Inflammatory macrophage treated with lipopolysaccharide for 1 hour (primary cell): ENCODE results near the gene YY1.
A peak's percentile ranks its signal among the peaks of the same experiment; 100 is the strongest.

Experiments
- DNase-seq, 2 donors: peaks; one replicate each; pipeline ENCODE4 v3.0.0-alpha.2; 2020 to 2022

YY1 gene

DNA sequence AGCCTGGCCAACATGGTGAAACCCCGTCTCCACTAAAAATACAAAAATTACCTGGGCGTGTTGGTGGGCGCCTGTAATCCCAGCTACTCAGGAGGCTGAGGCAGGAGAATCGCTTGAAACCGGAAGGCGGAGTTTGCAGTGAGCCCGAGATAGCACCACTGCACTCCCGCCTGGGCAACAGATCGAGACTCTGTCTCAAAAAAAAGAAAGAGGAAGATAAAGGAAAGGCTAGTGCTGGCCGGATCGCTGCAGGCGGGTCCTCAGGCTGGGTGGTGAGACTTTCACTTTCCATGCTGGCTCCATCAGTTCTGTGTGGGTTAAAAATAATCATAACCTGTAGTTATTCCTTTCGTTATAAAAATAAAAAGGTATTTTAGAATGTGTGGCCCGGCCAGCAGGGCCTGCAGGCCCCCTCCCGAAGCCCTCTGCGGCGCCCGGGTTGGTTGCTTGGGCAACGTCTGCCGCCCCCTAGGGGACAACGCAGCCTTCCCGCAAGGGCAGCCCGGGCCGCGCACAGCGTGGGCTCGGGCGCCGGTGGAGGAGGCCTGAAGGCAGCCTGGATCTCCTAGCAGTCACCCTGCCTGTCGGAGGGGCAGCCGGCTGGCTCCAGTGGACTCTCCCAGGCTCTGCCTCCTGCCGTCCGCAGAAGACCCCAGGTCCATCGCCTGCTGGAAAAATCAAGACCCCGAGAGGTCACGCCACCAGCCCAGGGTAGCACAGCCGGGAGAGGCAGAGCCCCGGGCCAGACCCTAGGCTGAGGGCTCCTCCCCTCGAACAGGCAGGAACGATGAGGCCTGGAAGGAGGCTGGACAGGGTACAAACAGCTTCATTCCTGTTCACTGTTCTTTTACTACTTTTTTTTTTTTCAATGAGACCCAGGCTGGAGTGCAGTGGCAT, 79.2 kb downstream of the YY1 start:
- DNase-seq: peak; percentile 35 to 71

- no peak for DNase-seq
Observed at GRCh38 chr14:100320157-100320856, 81.4 kb downstream of the YY1 start.

GRCh38 chr14:100321473-100322137, 82.7 kb downstream of the YY1 start:
- no peak for DNase-seq

DNA sequence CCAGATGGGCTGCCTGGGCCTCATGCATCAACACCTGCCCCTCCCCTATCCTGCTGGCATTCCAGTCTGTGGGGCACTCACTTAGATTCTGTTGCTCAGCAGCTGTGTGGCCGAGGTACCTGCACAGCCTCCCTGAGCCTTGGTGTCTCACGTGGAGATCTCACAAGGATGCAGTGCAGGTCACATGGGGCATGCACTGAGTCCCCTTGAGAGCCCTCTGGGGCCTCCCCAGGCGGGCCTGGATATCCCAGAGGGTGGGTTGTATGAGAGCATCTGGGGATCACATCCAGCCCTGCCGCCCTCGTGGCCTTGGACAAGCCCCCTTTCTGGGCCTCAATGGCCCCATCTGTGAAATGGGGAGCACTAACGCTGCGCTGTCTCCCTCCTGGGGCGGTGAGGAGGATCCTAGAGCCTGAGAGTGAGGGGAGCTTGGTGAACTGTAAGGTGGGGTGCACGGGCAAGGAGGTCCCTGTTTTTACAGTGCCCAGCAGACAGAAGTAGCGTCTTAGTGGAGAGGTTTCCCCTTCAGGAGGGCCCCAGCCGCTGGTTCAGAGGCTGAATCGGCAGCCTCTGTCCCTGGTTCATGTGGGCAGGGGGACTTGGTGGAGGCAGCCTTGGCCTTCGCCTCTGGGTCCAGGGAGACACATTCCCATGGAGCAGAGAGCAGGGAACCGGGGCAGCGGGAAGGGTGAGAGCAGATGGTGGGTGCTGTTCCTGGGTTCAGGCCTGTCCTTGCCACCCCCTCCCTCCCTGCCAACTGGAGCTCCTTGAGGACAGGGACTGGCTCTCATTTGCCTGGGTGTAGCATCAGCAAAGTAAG, 83.4 kb downstream of the YY1 start:
- no peak for DNase-seq

- no peak for DNase-seq
Observed at GRCh38 chr14:100323121-100323941, 84.4 kb downstream of the YY1 start, which contains the start of gene SLC25A47. TSS of gene SLC25A47 (plus strand) at chr14:100323339. CDS start at chr14:100323415, 76 bp downstream.

GRCh38 chr14:100323942-100324307, 85.0 kb downstream of the YY1 start:
- no peak for DNase-seq

GRCh38 chr14:100325231-100325632, 86.3 kb downstream of the YY1 start:
- peak in 1 of 2 donors; percentile 39 for DNase-seq

DNA sequence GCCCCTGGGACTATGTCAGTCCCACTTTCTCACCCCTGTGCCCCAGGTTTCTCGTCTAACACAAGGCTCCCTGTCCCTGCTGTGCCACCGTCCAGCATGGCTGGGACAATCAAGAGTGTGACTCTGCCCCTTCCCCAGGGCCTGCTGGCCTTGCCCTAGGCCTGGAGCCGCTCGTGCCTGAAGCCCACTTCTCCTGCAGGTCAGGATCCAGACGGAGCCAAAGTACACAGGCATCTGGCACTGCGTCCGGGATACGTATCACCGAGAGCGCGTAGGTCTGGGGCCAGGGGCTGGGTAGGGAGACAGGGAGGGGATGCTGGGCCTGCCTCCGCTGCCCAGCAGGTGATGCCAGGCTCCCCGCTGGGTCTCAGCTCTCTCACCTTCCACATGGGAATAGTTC, 87.0 kb downstream of the YY1 start:
- DNase-seq: no peak

- DNase-seq: no peak
Observed at GRCh38 chr14:100327128-100327527, 88.2 kb downstream of the YY1 start.

DNA sequence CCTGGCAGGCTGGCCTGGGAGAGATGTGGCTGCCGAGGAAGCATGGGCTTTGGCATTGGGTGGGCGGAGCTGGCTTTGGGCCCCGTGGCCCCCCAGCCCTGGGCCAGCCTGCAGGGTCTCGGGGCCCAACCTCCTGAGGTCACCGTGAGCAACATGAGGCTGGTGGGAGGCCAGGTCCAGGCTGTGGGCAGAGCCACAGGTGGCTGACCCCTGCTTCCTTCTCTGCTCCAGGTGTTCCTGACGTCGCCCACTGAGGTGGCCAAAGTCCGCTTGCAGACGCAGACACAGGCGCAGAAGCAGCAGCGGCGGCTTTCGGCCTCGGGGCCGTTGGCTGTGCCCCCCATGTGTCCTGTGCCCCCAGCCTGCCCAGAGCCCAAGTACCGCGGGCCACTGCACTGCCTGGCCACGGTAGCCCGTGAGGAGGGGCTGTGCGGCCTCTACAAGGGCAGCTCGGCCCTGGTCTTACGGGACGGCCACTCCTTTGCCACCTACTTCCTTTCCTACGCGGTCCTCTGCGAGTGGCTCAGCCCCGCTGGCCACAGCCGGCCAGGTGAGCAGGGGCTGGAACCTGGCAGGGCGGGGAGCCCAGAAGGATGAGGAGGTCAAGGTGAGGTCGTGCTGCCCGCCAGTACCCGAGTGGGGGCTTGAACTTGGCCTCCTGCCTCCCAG, 89.7 kb downstream of the YY1 start:
- no peak for DNase-seq

- DNase-seq: no peak
Observed at GRCh38 chr14:100329233-100330006, 90.5 kb downstream of the YY1 start.

- no peak for DNase-seq
Observed at GRCh38 chr14:100330007-100330344, 91.0 kb downstream of the YY1 start.

DNA sequence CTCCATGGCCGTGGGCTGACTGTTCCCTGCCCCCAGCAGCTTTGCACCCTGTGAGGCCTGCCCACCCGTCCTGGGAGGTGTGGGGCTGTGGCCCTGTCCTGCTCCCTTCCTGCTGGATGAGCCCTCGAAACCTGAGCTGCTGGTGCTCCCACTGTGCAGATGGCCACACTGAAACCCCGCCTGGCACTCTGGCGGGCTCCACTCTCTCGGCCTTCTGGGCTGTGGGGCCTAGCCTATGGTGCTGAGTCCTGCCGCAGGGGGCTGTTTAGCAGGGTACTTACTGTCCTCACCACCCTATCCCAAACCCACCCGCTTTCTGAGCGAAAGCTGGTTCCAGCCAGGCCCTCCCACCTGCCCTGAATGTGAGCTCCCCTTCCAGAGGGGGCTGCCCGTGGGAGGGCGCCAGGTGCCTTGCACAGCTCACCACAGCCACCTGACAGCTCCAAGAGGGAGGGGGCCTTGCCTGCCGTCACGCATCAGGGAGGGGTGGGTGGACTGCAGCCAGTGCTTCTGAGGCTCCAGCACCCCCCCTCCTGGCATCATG, 91.5 kb downstream of the YY1 start:
- DNase-seq: no peak

DNA sequence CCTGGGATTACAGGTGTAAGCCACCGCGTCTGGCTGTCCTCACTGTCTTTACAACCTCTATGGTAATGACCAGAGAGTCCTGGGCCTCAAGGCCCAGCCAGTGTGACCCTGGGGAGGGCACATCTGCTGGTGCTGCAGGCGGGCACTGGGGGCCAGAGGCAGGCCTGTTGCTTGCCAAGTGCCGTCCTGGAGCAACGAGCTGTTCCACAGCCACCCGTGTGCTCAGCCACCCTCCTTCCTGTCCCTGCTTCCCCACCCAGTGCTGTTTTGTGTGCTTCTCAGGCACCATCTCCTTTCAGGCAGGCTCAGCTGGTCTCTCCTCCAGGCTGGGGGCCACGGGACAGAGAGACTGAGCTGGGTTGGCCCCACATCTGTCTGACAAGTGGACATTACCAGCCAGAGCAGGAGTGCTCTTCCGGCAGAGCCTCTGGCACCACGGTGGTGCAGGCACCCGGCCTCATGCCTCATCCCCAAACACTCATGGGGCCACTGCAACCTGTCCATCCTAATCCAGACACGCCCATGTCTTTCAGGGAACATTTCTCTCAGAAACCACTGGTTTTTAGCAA, 93.2 kb downstream of the YY1 start:
- DNase-seq: no peak
